ENCODE data around the gene C1orf210. TPM values are rescaled to one million over a fixed set of nuclear protein-coding genes. Genes with fewer than 3 reads are reported as not detected.

C1orf210 gene
- total RNA-seq, 1 donor from 2014 or later = 9.9 TPM

DNA sequence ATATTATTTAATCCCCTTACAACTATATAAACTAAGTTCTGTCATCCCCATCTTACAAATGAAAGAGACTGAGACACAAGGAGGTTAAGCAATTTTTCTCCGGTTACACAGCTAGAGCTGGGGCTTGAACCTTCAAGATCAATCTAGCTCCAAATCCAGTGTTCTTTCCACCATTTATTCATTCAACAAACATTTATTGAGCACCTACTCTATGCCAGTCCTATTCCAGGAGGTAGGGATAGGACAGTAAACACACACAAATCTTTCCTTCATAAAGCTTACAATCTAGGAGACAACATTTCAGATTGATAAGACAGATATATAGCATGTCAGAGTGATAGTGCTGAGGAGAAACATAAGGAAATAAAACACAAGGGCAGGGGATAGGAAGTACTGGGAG is 18.5 kb downstream of the C1orf210 start:
- H3K4me1 Mint-ChIP-seq (ENCODE audit: unreplicated experiment) = peaks cover 17% of the 10 kb centered on the region
- TF ChIP-seq, protein P1, sequence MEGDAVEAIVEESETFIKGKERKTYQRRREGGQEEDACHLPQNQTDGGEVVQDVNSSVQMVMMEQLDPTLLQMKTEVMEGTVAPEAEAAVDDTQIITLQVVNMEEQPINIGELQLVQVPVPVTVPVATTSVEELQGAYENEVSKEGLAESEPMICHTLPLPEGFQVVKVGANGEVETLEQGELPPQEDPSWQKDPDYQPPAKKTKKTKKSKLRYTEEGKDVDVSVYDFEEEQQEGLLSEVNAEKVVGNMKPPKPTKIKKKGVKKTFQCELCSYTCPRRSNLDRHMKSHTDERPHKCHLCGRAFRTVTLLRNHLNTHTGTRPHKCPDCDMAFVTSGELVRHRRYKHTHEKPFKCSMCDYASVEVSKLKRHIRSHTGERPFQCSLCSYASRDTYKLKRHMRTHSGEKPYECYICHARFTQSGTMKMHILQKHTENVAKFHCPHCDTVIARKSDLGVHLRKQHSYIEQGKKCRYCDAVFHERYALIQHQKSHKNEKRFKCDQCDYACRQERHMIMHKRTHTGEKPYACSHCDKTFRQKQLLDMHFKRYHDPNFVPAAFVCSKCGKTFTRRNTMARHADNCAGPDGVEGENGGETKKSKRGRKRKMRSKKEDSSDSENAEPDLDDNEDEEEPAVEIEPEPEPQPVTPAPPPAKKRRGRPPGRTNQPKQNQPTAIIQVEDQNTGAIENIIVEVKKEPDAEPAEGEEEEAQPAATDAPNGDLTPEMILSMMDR (conservative IDR thresholded peaks at IDR 0.05) = no peak
- no peak overlapping the region for H3K4me3 Mint-ChIP-seq
- no peak for DNase-seq (ENCODE audit: extremely low spot score, unreplicated experiment)
- H3K36me3 Mint-ChIP-seq = peaks cover 7% of the 10 kb centered on the region
- no peak overlapping the region for H3K27ac Mint-ChIP-seq
- peaks cover 3% of the 10 kb centered on the region for H3K27me3 Mint-ChIP-seq
- H3K9me3 Mint-ChIP-seq = peaks cover 4% of the 10 kb centered on the region

GRCh38 chr1:43265431-43265830 is 19.9 kb downstream of the C1orf210 start:
- H3K9me3 Mint-ChIP-seq = peaks cover 9% of the 10 kb centered on the region
- peaks cover 4% of the 10 kb centered on the region for H3K36me3 Mint-ChIP-seq
- H3K27ac Mint-ChIP-seq = no peak overlapping the region
- peaks cover 1% of the 10 kb centered on the region for H3K27me3 Mint-ChIP-seq
- H3K4me3 Mint-ChIP-seq = no peak overlapping the region
- DNase-seq (ENCODE audit: extremely low spot score, unreplicated experiment) = no peak
- TF ChIP-seq, protein P1 (conservative IDR thresholded peaks at IDR 0.05) = no peak
- H3K4me1 Mint-ChIP-seq (ENCODE audit: unreplicated experiment) = peaks cover 3% of the 10 kb centered on the region

DNA sequence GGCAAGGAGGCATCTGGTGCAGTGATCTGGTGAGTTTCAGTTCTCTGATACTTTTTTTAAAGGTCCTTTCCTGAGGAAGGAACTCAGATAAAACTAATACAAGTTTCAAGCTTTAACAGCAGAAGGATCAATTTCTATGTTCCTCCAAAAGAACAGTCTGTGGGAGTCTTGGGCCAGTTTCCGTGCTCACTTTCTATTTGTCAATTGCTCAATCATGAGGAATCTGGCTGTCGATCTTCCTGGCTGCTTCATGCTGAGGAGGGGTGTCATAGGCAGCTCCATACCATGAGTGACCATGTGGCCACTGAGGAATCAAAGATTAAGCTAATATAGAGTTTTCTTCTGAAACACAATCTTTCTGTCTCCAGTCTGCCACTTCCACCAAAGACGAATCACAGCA is 27.0 kb downstream of the C1orf210 start:
- no peak for DNase-seq (ENCODE audit: extremely low spot score, unreplicated experiment)
- Mint-ChIP-seq H3K9me3 (peaks cover 4% of the 10 kb centered on the region), H3K4me3 (no peak overlapping the region), H3K36me3 (peaks cover 4% of the 10 kb centered on the region), H3K4me1 (ENCODE audit: unreplicated experiment) (no peaks in the 10 kb centered on the region), H3K27ac (no peak overlapping the region), H3K27me3 (peaks cover 5% of the 10 kb centered on the region)
- TF ChIP-seq, protein P1 (conservative IDR thresholded peaks at IDR 0.05) = no peak

DNA sequence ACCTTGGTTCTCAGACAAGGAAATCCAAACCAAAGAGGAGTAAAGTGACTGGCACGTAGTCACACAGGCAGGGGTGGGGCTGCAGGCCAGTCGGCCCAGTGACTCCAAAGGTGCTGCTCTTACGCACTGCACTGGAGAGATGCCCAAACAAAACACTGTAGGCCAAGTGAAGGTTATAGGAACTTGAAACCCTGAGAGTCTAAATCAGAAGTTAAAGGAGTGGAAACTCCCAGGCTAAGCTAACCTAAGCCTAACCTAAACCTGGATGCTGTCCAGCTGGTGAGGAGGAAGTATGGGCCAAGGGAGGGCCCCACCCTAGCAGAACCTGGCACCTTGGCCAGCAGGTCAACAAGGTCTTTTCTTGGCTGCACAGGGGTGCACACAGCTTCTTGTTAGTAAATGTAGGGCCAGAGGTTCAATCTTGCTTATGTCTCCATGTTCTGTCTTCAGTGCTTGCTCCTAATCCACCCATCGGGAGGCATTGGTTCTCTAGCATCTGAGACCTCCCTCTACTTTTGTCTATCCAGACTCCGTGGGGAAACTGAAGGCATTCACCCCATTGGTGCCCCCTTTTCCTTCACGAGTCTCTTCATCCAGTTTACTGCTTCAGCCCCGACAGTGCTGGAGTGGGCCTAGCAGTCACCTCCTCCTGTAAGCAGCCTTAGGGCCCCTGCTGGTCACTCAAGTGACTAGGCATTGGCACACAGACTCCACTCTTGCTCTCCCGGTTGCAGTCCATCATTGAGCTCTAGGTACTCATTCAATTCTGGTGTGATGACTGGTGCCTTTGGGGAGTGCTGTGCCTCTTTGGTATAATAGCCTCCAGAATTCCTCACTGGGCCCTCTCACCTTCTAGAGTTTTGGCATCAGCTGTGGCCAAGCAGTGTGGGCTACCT is 28.5 kb downstream of the C1orf210 start:
- H3K27ac Mint-ChIP-seq = no peak overlapping the region
- H3K9me3 Mint-ChIP-seq = peaks cover 4% of the 10 kb centered on the region
- no peak for DNase-seq (ENCODE audit: extremely low spot score, unreplicated experiment)
- no peaks in the 10 kb centered on the region for H3K36me3 Mint-ChIP-seq
- H3K4me3 Mint-ChIP-seq = no peak overlapping the region
- H3K4me1 Mint-ChIP-seq (ENCODE audit: unreplicated experiment) = no peaks in the 10 kb centered on the region
- peaks cover 12% of the 10 kb centered on the region for H3K27me3 Mint-ChIP-seq
- TF ChIP-seq, protein P1 (conservative IDR thresholded peaks at IDR 0.05) = no peak

DNA sequence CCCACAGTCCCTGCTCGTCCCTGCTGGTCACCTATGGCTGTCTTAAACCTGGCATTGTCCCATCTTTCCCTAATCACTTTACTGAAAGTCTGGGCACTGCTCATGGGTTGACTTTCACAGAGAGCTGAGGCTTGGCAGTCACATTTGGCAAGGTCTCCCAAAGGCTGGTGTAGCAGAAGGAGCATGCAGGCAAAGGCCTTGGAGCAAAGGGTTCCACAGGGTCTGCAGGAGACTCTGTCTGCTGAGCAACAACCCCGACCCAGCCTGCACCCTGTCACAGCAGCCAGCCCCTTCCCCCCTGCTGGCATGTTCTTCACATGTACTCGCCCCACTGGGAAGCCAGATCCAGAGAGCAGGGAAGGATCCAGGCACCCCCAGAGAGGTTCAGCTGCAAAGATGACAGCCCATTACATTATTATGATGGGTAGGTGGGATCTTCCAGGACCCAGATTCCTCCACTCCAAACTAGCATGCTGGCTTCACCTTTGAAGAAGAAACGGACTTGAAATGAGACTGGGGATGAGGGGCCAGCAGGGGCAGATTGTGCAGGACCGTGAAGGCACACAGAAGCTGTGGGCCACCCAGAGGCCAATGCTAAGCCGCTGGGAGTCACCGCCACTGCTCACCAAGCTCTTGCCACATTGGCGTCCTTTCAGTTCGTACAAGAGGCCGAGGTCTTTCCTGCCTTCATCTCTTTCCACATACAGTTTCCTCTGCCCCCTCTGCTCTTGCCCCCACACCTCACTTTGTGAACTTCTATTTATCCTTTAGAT is 29.8 kb downstream of the C1orf210 start:
- TF ChIP-seq, protein P1 (conservative IDR thresholded peaks at IDR 0.05) = no peak
- H3K9me3 Mint-ChIP-seq = no peaks in the 10 kb centered on the region

More for the DNA sequence above, 29.8 kb downstream of the C1orf210 start:
- Mint-ChIP-seq H3K4me1 (ENCODE audit: unreplicated experiment) (no peaks in the 10 kb centered on the region), H3K36me3 (no peaks in the 10 kb centered on the region), H3K27ac (no peak overlapping the region), H3K27me3 (peaks cover 12% of the 10 kb centered on the region), H3K4me3 (no peak overlapping the region)
- DNase-seq (ENCODE audit: extremely low spot score, unreplicated experiment) = no peak

Data from type B pancreatic cell (in vitro differentiated cells).